ENCODE measurements around the gene TNRC6C.

The TNRC6C gene

DNA sequence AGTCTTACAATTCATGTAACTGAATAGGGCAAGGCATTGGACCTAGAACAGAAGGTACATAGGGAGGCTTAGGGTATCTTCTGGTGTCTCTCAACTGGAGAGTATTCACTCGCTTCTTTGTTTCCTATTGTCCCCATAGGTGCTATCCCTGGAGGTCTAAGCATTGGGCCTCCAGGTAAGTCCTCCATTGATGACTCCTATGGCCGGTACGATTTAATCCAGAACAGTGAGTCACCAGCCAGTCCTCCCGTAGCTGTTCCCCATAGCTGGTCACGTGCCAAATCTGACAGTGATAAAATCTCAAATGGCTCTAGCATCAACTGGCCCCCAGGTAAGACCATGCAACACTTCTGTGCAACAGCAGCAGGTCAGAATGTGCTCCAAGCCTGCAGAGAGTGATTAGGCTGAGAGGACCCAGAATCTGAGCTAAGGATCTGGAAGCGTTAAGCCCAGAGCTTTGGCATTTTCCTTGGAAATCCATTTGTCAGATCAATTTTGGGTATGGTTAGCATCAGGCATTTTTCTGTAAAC lies 134.4 kb downstream of the TNRC6C start:
- Histone ChIP-seq H3K4me3 (ENCODE audit: low read depth, low read length) (no peak overlapping the region), H3K4me1 (no peaks in the 10 kb centered on the region), H3K36me3 (peaks cover 78% of the 10 kb centered on the region), H3K27me3 (no peaks in the 10 kb centered on the region), H3K9me3 (no peaks in the 10 kb centered on the region)
- DNase-seq = no peak
- TF ChIP-seq, protein P1, sequence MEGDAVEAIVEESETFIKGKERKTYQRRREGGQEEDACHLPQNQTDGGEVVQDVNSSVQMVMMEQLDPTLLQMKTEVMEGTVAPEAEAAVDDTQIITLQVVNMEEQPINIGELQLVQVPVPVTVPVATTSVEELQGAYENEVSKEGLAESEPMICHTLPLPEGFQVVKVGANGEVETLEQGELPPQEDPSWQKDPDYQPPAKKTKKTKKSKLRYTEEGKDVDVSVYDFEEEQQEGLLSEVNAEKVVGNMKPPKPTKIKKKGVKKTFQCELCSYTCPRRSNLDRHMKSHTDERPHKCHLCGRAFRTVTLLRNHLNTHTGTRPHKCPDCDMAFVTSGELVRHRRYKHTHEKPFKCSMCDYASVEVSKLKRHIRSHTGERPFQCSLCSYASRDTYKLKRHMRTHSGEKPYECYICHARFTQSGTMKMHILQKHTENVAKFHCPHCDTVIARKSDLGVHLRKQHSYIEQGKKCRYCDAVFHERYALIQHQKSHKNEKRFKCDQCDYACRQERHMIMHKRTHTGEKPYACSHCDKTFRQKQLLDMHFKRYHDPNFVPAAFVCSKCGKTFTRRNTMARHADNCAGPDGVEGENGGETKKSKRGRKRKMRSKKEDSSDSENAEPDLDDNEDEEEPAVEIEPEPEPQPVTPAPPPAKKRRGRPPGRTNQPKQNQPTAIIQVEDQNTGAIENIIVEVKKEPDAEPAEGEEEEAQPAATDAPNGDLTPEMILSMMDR (IDR thresholded peaks at IDR 0.05; ENCODE audit: low read depth, low read length) = no peak

DNA sequence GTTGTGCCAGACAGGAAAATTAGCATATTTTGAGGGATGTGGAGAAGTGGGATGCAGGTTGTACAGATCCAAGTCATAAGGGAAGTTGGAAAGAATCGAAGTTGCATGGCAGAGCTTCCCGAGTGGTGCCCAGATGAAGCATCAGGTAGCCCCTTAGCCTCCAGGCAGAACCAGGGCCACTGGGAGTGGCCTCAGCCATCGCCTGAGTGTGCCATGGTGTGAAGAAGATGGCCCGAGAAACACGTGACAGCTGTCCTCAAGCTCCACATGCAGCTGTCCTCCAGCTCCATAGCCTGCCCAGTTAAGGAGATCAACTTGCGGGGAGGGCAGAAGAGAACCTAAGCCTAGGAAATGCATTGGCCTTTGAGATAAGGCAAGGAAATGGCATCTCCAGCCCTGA lies 136.5 kb downstream of the TNRC6C start:
- no peak for DNase-seq
- H3K9me3 ChIP-seq = no peaks in the 10 kb centered on the region
- H3K27me3 ChIP-seq = no peaks in the 10 kb centered on the region
- H3K4me1 ChIP-seq = no peaks in the 10 kb centered on the region
- peaks cover 89% of the 10 kb centered on the region for H3K36me3 ChIP-seq
- TF ChIP-seq, protein P1 (IDR thresholded peaks at IDR 0.05; ENCODE audit: low read depth, low read length) = no peak
- H3K4me3 ChIP-seq (ENCODE audit: low read depth, low read length) = no peak overlapping the region

DNA sequence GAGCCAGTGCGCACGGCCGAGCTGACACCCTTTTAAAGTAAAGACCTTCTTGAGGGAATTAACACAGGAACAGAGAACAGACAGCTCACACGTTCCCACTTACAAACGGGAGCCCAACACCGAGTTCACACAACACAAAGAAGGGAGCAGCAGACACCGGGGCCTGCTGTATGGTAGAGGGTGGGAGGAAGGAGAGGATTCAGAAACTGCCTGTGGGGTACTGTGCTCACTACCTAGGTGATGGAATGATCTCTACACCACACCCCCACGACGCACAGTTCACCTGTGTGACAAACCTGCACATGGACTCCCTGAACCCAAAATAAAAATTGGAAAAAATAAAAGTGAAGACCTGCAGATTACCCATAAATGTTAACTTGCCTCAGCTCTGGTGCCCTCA lies 137.6 kb downstream of the TNRC6C start:
- no peak overlapping the region for H3K4me3 ChIP-seq (ENCODE audit: low read depth, low read length)
- H3K27me3 ChIP-seq = no peaks in the 10 kb centered on the region
- H3K9me3 ChIP-seq = no peaks in the 10 kb centered on the region
- TF ChIP-seq, protein P1 (IDR thresholded peaks at IDR 0.05; ENCODE audit: low read depth, low read length) = no peak
- H3K36me3 ChIP-seq = peaks cover 88% of the 10 kb centered on the region
- H3K4me1 ChIP-seq = no peaks in the 10 kb centered on the region
- DNase-seq = no peak

DNA sequence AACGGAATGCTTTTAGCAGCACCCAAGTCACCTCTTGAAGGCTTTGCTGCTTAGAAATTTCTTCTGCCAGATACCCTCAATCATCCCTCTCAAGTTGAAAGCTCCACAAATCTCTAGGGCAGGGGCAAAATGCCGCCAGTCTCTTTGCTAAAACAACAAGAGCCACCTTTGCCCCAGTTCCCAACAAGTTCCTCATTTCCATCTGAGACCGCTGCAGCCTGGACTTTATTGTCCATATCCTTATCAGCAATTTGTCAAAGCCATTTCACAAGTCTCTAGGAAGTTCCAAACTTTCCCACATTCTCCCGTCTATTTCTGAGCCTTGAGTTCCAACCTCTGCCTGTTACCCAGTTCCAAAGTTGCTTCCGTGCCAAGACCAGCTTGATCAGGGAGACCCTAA lies 142.6 kb downstream of the TNRC6C start:
- TF ChIP-seq, protein P1 (IDR thresholded peaks at IDR 0.05; ENCODE audit: low read depth, low read length) = no peak
- no peak overlapping the region for H3K4me3 ChIP-seq (ENCODE audit: low read depth, low read length)
- peaks cover 79% of the 10 kb centered on the region for H3K36me3 ChIP-seq
- H3K9me3 ChIP-seq = no peaks in the 10 kb centered on the region
- no peaks in the 10 kb centered on the region for H3K27me3 ChIP-seq
- no peaks in the 10 kb centered on the region for H3K4me1 ChIP-seq
- DNase-seq = no peak

DNA sequence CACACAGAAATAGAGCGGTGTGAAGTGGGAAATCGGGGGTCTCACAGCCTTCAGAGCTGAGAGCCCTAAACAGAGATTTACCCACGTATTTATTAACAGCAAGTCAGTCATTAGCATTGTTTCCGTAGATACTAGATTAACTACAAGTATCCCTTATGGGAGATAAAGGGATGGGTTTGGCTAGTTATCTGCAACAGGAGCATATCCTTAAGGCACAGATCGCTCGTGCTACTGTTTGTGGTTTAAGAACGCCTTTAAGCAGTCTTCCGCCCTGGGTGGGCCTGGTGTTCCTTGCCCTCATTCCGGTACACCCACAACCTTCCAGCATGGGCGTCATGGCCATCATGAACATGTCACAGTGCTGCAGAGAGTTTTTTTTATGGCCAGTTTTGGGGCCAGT lies 143.0 kb downstream of the TNRC6C start:
- no peaks in the 10 kb centered on the region for H3K4me1 ChIP-seq
- H3K4me3 ChIP-seq (ENCODE audit: low read depth, low read length) = no peak overlapping the region
- H3K9me3 ChIP-seq = no peaks in the 10 kb centered on the region
- TF ChIP-seq, protein P1 (IDR thresholded peaks at IDR 0.05; ENCODE audit: low read depth, low read length) = no peak
- peaks cover 76% of the 10 kb centered on the region for H3K36me3 ChIP-seq
- no peak for DNase-seq
- H3K27me3 ChIP-seq = no peaks in the 10 kb centered on the region

DNA sequence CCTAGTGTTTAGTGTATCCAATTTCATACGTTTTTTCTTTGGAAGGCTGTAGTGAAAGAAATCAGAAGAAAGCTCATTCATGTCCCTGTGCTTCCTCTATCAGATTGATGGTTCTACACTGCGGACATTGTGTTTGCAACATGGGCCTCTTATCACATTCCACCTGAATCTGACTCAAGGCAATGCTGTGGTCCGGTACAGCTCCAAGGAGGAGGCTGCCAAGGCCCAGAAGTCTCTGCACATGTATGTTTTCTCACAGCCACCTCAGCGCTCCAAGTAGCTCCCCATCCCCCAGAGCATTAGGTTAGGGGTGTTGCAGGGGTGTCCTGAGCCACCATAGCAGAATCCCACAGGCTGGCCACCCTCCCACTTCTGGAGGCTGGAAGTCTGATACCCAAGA lies 144.8 kb downstream of the TNRC6C start:
- Histone ChIP-seq H3K9me3 (no peaks in the 10 kb centered on the region), H3K36me3 (peaks cover 61% of the 10 kb centered on the region), H3K27me3 (no peaks in the 10 kb centered on the region), H3K4me3 (ENCODE audit: low read depth, low read length) (no peak overlapping the region), H3K4me1 (no peaks in the 10 kb centered on the region)
- TF ChIP-seq, protein P1 (IDR thresholded peaks at IDR 0.05; ENCODE audit: low read depth, low read length) = no peak
- no peak for DNase-seq
